Stimulated activated CD8-positive, alpha-beta memory T cell treated with anti-CD3 and anti-CD28 coated beads, Interleukin-7, amount 100 ng/mL, for 24 hours (primary cell): ENCODE measurements around the gene ADCK1.
"Not testable (repeated sequence)": the region's sequence is repeated elsewhere in the genome, so short reads cannot be mapped to it uniquely, and the experiment has no call there.

Experiments
- DNase-seq: peaks from one replicate; pipeline ENCODE4 v3.0.0-alpha.2; 2020; ENCODE audit warnings: low read depth

Gene ADCK1

DNA sequence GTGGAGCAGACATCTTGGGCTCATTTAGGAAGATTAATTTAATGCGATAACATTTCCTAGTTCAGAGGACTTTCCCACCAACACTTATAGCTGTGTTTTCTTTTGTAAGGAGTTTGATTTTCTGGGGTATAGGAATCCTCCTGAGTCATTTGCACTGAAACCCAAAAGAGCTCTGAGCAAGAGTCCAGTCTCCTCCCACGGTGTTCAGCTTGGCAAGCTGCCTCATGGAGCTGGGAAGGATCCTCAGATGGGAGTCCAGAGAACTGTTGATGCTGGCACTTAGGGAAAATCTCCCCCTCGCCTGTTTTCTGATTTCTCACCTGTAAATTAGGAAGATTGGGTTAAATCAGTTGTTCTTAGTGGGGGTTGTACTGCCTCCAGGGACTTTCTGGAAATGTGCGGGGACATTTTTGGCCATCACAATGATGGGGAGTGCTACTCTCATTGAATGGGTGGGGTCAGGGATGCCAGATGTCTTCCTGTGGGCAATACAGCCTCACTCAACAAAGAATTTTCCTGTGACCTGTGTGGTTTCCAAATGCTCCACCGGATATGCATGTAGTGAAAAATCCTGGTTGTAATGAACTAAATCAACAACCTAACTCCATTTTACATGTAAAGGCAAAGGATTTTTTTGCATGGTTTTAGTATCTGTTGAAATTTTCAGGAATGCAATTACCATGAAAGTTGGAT is 150.6 kb downstream of the ADCK1 start:
- no peak for DNase-seq

DNA sequence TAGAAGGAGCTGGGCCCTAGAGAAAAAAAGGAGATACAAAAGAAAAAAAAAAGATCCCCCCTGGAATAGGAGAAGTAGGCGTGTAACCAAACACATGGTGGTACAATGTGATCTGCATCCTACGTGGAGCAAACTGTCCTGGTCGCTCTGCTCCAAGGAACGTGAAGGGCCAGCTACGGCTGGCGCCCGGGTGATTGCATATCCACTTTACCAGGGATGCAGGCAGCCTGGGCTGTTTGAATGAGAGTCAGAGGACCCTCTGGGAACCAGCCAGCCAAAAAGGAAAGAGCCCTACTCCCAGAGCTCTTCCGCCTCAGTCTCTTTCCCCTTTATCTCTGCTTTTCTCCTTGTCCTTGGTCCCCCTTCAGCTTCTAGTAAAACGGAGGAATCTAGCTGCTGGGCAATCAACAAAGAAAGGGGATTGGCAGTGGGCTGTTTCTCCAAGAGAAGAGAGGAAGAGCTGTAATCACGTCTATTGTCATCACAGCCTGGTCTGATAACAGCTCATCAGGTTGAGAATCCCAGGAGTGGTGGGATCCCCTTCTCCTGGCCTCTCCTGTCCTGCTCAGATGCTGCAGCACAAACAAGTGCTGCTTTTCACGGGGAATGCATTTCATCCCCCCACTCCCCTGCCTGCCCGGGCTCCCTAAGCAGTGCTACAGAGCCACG is 156.0 kb downstream of the ADCK1 start:
- no peak for DNase-seq

DNA sequence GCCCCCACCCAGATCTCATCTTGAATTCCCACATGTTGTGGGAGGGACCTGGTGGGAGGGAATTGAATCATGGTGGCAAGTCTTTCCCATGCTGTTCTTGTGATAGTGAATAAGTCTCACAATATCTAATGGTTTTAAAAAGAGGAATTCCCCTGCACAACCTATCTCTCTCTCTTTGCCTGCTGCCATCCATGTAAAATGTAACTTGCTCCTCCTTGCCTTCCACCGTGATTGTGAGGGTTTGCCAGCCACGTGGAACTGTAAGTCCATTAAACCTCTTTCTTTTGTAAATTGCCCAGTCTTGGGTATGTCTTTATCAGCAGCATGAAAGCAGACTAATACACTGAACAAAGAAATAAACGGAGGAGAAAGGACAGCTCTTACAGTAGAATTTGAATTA is 159.8 kb downstream of the ADCK1 start:
- not testable (repeated sequence) for DNase-seq

DNA sequence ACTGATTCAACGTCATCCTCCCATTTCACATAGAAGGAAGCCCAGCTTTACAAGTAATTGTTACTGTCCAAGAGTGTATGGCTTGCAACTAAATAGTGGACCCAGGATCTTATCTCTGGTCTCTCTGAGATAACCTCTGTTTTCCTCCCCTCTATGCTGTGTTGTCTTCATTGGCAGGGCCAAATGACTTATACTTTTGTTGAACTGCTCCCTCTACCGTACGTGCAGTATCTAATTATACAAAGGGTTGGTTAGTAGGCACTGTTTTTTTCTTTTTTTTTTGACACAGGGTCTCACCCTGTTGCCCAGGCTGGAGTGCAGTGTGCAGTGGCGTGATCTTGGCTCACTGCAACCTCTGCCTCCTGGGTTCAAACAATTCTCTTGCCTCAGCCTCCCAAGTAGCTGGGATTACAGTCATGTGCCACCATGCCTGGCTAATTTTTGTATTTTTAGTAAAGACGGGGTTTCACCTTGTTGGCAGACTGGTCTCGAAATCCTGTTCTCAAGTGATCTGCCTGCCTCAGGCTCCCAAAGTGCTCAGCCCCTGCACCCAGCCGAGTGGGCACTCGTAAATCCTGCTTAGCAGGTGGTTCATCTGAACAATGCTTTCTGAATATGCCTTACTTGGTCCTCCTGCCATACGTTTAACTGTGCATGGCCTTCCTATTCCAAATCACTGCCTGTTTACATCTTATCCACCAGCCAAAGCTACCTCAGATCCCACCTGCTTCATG is 162.1 kb downstream of the ADCK1 start:
- DNase-seq, result no peak

DNA sequence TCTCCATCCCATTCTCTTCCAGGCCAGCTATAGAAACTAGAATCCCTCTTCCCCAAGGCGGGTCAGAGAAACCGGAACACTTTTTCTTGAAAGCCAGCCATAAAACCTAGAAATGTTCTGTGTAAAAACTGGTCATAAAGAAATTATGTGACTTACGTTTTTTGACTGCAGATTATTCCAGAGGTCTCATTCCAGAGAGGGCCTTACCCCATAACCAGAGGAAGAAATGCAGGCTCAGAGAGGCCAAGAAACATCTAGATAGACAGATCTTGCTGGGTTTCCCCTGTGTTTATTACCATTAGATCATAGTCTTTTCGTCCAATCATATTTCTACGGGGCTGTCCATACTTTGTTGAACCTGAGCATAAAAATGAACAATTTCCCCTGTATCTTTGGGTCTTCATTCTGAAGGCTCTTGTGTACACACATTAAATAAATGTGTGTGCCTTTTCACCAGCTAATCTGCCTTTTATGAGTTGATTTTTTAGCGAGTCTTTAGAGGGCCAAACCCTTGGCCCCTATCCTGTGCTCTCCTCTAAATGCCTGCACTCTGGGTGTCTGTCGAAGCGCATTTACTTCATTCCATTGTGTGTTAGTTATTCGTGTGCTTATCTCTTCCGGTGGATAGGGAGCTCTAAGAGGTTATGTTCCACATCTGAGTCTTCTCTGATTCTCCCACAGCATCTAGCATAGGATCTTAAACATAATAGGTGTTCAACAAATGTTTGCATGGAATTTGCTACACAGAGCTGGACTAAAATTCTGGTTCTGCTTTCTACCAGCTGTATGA is 163.0 kb downstream of the ADCK1 start:
- DNase-seq, result no peak

DNA sequence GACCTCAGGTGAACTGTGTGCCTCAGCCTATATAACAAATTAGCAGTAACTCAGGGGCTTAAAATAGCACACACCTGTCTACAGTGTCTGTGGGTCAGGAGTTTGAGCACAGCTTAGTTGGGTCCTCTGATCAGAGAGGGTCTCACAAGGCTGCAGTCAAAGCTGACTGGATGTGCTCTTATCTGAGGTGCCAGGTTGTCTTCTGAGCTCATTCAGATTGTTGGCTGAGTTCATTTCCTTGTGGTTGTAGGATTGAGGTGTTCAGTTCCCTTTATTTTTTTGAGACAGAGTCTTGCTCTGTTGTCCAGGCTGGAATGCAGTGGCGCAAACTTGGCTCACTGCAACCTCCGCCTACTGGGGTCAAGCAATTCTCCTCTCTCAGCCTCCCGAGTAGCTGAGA is 164.7 kb downstream of the ADCK1 start:
- no peak for DNase-seq

DNA sequence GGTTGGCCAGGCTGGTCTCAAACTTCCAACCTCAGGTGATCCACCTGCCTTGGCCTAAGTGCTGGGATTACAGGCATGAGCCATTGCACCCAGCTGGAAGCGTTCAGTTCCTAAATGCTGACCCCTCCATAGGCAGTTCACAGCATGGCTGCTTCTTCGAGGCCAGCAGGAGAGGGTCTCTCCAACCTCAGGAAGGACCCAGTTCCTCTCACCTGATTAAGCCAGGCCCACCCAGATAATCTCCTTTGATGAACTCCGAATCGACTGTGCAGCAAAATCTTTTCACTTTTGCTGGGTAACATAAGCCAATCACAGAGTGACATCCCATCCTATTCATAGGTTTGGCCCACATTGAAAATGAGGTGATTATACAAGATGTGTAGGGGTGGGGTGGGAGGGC is 165.1 kb downstream of the ADCK1 start:
- no peak for DNase-seq

DNA sequence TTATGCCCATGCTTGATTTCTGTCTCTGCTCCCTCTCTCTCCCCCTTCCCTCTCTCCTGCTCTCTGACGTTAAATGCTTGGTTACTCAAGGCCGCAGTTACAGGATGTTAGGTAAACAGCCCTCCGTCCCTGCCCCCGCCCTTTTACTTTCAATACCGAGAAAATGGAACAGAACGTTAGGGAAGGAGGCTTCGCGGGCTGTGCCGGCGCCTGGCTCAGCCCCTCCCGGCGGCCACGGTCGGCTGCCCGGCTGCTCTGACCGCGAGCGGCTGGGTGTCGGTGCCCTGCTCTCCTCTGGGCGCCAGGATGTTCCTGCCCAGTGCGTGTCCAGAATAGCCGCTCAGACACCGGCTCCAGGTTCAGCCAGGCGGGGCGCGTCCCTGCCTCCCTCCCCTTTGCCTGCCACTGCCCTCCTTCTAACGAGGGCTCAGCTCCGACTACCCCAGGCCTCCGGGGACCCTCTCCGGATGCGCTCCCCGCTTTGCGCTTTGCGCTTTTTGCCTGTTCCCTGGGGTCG is 166.1 kb downstream of the ADCK1 start:
- no peak for DNase-seq

DNA sequence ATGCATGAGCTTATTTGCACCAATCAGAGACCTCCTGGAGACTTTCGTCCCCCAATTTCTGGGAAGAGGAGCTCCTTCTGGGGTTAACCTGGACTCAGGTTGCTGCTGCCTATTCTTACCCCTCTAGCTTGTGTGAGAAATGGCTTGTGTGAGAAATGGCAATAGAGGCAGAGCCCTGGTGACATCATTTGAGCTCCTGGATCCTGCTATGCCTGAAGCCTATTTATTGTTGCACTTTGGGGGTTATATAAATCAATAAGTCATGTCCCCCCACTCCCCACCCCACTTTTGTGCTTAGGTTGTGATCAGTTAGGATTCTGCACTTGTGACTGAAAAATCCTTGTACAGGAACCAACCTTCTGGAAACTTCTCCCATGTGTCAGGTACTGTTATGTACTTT is 167.2 kb downstream of the ADCK1 start:
- no peak for DNase-seq

DNA sequence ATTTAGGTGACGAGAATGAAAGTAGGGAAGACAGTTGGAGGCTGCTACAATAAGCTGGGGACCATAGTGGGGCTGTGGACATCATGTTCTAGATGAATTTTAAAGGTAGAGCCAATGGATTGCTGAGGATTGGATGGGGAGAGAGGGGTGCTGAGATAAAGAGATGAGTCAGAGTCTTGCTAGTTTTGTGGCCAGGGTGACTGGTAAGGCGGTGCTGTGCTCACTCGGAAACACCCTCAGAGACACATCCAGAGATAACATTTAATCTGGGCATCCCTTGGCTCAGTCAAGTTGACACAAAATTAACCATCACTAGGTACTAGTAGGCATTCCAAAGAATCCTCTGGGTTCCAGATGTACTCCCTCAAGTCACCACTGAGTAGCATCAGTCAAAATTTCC is 170.7 kb downstream of the ADCK1 start:
- no peak for DNase-seq

DNA sequence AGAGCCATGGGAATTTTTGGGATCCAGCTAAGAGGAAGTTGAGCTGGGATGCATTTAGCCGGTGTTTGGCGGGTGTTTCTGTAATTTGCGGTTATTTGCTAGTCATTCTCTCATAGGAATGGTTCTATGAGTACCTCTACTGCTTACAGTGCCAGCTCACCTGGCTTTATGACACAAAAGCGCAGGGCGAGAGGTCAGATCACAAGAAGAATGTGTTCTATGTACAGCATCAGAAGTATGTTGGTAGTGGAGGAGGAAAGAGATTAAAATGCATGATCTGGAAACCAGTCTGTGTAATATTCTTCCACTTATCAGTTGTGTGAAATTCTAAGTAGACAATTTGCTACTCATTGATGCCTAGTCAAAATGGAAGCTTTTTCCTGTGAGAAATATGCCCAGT is 173.3 kb downstream of the ADCK1 start:
- no peak for DNase-seq

DNA sequence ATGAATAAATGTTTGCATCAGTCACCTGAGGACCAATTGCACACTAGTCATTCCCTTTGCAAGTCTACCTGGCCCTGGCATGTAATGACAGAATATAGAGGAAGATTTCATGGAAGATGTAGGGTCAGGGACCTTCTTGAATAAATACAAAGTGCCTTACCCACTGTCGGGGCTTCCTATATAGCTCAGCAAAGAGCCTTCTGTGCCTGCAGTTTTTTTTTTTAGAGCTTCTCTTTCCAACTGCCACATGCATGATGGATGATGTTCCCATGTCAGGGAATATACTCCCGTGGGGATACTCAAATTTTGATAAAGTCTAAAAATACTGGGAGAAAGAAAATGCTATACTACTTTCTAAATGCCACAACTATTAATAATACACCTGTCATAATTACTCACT is 176.7 kb downstream of the ADCK1 start:
- DNase-seq, result no peak

DNA sequence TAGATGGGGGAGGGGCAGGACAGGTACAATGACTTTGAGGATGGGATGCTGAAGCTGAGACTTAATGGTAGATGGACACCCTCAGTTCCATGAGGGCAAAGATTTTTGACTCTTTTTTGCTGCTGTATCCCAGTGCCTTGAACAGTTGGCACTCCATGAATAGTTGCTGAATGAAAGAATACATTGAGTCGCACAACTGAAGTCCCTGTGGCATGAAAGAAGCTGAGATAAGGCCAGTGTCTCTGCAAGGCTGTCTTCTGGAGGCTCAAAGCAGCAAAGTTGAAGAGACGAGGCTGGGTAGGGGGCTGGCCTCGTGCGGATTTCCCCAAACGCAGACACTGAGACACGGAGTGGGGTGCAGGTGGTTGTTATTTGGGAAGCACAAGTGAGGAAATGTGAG is 179.3 kb downstream of the ADCK1 start:
- no peak for DNase-seq

DNA sequence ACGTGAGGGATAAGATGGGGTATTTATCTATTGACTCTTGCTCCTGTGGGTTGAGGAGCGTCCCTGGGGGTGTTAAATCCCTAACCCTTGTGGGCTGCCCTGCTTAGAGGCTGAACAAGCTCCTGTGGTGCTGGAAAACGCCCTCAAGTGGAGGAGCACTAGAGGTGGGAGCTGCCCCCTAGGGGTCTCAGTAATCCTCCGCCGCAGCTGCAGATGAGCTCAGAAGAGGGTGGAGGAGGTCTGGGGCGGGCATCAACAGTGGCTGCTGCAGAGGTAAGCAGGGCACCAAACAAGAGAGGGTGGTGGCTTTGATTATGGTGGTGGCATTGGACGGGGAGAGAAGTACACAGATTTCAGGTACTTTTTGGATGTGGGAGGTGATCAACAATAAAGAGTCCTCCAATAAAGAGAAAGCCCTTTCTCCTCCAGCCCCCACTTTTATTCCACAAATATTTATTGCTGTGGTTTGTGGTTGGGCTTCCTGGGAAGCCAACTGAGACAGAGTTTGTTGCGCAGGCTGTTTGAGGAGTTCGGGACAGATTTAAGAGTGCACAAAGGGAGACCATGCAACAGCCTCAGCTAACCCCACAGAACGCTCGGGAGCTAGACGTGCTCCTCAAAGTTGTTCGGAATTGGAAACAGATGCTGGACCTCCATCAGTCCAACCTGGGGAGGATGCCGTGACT is 179.9 kb downstream of the ADCK1 start:
- DNase-seq, result no peak

DNA sequence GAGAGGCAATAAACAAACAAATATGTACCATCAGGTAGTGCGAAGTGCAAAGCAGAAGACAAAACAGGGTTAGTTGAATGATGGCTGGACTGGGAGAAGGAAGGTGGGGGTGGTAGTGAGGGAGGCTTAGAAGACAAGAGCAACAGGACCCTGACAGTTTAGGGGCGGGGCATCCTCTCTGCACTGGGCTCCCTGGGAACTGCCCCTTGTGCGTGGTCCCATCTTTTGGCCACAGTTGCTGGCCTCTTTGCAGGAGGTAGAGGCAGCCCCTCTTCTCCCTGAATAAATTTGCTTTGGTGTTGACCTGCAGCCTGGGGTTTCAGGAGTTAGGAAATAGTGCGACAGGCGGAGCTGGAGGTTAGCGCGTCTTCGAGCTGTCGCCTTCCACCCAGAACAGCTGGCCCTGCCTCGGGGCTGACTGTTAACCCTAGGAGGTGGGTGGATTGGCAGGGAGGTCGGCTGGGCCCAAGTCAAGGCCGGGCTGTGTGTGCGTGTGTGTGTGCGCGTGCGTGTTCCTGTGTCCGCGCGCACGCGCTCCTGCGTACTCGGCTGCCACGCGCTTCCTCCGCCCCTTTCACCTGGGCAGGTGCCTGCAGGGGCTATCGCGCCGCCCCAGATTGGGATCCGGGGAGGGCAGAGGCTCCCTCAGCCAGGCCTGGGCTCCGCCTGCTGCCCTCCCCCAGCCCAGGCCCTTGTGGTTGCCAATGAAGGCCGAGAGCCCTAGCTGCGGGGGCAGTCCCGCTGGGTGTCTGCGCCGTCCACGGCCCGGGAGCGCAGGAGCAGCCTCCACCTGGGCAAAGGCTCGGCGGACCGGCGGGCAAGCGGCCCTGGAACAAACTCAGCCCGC is 180.8 kb downstream of the ADCK1 start:
- no peak for DNase-seq
